Effector CD4-positive, alpha-beta T cell (primary cell): ENCODE results near the gene IKZF1.

Experiments
- DNase-seq: peaks from one replicate; pipeline ENCODE4 v3.0.0-alpha.2; 2020

The IKZF1 gene

DNA sequence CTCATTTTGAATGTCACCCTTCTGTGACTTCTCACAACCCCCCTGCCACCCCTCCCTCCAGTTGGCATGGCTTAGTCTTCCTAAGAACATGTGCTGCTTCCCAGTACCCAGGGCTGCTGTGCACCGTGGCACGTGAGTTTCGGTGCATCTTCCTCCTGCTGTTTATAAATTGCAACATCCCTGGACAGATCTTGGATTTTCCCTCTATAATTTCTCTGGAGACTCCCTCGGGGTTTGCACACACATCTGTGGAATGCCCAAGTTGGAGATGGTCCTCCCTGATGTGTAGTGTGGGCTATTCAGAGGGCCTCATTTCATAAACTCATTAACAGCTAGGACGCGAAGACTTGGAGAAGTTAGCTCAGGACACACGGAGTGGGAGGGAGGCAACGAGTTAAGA lies 52.9 kb downstream of the IKZF1 start:
- DNase-seq: no peak

DNA sequence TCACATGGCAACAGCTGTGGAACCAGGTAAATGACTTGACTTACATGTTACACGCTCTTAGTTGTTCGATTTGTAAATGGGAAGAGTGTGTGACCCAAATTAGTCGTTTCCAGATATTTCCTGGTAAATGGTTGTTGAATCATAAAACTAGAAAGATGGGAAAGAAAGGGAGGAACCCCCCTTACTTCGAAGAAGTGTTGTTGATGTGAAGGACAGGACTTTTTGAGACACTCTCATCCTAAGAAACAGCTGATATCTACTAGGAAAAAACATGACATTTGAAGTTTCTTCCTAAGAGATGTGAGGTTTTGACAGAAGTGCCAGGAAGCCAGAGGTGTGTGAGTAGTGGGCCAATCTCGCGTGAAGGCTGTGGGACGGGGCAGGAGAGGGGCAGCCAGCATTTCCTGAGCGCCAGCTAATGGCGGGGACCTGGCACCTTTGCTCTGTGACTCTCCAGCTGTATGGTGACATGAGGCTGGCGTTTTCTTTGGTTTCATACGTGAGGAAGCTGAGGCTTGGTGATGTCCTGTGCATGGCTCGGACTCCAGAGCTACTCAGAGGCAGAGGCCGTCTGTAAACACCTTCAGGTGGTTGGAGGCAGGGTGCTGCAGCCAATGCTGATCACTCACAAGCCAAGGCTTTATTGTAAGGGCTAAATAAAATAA lies 53.7 kb downstream of the IKZF1 start:
- no peak for DNase-seq

DNA sequence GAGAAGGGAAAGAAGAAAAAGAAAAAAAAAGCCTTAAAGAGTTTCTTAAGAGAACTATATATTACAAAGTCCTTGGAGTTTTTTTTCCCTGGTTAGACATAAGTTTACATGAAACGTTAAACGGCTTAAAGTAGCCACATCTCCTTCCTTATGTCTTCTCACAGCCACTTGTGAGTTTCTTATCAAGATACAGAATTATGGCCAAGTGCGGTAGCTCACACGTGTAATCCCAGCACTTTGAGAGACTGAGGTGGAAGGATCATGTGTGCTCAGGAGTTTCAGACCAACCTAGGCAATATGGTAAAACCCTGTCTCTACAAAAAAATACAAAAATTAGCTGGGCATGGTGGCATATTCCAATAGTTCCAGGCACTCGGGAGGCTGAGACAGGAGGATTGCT lies 54.3 kb downstream of the IKZF1 start:
- DNase-seq: no peak

DNA sequence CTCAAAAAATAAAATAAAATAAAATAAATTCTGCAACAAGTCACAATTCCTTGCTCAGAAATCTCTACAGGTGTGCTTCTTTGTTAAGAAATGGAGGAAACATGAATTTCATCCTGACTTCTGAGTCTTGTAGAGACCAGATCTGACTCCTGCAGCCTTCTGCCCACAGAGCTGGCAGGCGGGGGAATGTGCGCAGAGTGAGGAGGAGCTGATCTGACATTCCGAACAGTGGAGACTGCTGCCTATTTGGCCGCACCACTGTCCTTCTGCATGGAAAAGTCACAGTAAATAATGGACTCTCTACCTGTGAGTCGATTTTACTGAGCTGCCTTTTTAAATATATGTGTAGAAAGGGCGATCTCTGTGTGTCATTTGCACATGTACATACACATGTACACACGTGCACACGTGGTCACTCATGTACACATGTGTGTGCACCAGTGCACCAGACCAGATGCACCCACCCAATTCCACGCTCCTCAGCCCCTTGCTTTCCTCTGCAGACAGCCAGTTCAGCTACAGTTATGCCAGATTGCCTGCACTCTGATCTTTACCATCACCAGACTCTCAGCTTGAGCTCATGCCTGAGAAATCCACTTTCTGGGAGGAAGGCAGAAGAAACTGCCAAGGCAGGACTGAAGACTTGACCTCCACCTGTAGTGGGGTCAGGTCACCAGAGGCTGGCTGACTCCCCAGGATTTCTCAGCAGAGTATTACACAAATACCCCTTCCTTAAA lies 54.9 kb downstream of the IKZF1 start:
- DNase-seq: no peak

DNA sequence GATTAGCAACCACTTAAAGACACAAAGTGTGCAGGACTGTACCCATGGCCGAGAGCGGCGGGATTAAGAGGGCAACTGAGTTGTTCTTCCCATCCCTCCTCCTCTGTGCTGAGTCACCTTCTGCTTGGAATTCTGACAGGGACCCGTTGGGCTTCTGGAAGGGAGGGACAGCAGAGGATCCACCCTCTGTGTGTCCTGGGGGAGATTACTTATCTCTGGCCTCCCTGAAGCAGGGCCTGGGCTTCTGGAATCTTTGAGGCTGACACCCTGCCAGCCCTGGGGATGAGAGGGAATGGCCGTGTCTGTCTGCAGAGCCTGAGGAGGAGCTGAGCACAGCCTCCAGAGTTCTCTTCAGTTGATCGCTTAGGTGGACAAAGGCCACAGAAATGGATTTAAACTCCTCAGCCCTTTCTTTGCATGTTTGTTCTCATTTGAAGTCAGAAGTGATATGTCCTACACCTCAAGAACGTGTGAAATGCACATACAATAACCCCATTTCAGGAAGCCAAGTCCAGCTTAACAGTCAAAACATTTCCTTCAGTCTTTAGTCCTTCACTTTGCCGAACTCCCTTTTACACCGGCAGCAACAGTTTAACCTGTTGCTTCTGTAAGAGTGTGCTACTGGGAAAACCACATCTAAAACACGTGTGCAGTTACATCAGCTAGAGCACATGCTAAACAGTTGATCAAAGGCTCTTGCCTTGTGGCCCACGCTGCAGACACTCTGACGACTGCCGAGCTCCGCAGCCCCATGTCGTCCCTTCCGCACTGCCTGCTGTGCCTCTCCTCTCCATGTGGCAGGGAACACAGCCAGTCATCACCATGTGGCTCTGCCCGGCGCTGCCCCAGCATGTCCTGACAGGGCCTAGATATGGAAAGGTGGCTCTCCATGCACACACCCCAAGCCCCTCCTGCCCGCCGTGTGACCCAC lies 55.7 kb downstream of the IKZF1 start:
- peak; percentile 79 for DNase-seq

DNA sequence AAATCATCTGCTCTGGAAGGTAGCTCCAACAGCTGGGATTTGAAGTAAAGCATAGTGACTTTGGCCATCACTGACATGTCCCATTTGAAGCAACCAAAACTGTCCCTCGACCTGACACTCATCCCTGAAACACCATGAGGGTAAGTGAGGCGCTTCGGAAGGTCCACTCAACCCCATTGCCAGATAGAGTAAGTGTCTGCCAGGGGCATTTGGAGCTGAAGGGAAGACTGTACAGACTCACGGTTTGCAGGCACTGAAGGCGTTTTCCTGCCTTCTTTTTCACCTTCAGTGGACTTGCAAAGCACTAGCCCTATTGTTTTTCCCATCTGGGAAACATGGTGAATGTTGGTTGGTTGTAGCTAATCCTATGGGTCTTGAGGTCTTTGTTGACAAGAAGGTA lies 57.6 kb downstream of the IKZF1 start:
- no peak for DNase-seq

DNA sequence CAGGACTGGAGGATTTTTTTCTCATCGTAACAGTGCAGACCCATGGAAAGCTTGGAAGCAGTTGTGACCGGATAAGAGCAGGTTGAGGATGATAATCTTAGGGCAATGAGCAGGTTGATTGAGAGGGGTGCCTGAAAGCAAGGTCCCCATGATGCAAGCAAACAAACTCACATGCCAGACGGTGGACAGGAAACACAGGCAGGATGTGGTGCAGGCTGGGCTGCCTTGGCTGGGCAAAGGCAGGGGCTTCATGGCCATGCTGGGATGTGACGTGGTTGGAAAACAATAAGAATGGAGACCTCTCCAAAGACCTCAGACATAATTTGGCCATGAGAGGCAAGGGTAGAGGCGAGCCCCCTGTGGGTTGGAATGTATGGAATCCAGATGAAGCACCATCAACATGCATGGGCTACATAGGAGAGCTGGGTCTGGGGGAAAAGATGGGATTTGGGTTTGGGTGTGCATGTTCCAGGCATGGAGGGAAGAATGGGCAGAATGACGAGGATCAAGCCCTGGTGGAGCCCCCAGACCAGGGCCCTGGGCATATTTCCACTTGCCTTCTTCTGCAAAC lies 58.3 kb downstream of the IKZF1 start:
- peak; percentile 37 for DNase-seq

DNA sequence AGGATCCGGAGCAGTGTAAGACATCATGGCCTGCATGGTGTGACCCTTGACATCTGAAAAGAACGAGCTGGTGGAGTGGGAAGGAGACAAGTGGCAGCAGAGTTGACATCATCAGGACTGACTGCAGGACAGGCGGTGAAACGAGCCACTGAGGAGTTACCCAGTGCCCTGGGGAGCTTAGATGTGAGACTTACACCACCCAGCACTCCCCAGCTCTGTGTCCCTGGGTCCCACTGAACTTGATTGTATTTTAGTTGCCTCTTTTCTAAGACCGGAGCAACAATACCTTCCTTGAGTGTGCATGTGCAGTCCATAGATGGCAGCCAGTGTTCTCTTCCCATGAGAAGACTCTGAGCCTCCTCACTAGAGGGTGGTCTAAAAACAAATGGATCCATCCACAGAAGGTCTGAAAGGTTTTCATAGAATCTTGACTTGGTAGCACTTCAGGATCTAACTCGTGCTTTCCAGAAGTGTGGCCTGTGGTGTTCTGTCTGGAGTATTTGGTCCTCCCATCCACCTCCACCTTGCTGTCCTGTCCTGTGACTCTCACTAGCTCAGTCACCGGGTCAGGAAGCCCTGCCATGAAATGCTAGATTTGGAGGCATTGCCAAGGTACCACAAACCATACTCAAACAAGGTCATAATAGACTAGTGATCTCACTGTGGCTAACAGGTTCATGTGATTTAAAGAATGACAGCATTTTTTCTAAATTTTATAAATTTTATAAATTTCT lies 59.0 kb downstream of the IKZF1 start:
- DNase-seq: no peak

DNA sequence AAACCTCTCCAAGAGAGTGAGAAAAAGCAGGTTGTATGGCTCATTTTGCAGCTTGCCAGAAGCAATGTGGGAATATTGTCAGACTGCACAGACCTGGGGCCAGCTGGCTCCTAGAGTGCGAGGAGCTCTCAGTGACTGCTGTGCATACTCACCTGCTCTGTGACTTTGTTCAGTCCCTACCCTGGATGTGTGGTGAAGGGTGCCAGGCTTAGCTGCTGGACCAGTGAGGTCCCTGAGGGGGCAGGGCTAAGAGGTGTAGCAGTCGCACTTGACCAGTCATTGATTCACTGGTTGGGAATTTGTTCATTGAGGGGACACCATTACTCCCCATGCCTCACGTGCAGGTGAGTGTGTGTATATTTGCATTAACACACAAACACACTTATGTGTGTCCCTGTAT lies 60.1 kb downstream of the IKZF1 start:
- DNase-seq: no peak

DNA sequence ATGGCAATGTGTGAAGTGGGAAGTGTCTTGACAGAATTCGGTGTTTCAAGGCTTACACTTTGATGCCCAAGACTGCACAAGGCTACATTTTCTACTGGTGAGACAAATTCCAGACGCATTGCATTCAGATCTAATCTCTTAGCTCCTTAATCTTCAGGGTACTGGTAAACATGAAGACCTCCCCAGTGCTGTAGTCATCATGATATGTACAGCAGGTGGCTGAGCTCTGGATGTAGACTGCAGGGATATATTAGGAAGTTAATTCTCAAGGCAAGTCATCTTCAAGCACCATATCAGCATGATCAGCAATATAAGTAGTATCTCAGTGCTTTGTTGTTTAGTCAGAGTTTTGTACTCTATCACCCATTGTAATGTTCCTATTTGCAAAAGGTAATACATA lies 61.8 kb downstream of the IKZF1 start:
- DNase-seq: no peak

DNA sequence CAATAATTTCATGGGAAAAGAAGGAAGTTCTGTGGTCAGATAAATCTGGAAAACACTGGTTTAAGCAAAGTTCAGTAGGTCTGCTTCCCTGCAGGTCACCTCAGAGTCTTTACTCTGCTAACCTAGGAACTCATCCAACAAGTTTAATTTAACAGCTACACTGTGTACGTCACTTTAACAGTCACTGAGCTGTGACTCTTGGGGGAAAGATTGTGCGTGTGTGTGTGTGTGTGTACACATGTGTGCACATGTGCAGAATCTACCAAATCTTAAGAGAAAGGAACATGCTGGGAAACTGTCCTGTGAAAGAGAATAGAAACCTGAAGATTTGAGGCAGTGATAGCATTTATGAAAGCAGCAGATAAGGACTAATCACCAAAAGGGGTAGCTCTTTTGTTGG lies 62.6 kb downstream of the IKZF1 start:
- no peak for DNase-seq

DNA sequence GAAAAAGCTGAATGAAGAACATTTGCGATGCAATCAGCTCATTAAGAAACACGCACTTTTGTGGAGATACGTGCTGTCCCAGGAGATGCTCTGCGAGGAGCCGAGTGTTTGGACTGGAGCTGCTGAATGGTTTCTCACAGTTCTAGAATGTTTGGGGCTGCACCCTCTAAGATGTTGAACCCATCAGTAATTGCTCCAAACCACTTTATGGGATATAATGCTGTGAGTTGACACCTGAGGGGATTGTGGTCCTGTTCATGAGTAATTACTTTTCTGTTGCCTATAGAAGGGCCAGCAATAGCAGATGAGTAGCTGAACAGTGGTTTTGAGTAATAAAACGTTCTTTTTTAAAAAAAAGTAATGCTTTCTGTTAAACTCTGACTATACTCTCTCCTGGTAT lies 63.1 kb downstream of the IKZF1 start:
- DNase-seq: no peak

DNA sequence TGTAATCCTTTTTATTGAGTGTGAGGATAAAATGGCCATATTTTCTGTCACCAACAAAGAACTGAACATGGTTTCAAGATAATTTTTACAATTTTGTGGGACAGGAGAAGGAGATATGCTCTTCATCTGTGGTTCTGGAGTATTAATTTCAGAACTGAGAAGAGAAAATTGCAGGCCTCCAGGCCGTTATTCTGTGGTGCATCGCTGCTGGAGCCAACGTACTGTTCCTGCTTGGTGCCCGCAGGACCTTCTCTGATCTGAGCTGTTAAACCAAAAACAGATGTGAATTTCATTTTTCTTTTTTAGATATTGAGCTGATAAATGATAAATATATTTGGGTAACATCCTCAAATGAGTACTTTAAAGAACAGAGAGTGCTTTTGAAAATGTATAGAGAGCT lies 63.9 kb downstream of the IKZF1 start:
- DNase-seq: no peak

DNA sequence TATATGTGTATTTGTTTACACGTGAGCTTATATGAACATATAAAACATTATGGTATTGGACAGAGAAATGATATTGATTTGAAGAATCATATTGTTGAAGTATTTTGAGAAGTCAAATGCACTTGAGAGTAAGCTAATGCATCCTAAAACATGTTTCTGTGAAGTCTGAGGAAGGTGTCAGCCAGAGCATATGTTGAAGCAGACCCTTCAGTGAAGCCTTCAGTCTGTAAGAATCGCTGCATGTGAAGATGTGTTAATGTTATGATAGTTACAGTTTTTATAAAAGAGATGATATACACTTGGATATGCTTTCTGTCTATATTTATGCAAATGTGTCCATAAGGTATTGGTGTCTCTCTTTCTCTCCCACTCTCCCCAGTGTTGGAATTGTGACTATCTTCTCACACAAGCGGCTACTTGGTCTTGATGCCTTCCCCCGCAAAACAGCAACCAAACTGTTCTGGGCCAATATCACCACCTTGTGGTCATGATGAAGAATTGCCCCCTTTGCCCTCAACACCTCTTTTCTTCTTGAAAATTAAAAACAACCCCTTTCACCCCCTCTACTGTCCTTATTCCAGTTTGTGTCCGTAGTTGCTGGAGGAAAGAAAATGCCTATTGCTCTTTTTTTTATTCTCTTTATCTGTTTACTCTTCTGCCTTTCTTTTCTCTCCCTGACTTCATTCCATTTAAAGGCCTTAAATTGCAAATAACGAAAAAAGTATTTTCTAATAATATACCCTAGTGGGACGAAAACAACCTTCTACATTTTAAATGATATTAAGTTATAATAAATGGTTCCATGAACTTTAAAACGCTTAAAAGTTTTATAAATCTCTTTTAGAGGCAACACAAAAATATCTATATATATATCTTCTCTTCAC lies 64.9 kb downstream of the IKZF1 start:
- peak; percentile 39 for DNase-seq

DNA sequence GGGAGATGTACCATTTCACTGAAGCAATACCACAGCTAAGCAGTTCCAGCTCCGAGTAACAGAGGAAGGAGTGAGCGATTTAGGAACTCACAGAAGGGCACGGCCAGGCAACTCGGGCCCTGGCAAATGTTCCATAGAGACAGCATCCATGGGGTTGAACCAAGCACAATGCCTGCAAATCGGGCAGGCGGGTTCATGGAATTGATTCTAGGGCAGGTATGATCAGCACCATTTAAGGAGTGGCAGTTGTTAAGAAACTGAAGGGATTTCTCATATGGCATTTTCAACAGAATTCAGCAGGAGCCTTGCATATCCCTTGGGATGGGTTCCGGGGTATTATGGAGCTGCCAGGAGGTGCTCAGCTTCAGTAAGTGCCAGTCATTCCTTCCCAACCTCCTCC lies 66.4 kb downstream of the IKZF1 start:
- no peak for DNase-seq

DNA sequence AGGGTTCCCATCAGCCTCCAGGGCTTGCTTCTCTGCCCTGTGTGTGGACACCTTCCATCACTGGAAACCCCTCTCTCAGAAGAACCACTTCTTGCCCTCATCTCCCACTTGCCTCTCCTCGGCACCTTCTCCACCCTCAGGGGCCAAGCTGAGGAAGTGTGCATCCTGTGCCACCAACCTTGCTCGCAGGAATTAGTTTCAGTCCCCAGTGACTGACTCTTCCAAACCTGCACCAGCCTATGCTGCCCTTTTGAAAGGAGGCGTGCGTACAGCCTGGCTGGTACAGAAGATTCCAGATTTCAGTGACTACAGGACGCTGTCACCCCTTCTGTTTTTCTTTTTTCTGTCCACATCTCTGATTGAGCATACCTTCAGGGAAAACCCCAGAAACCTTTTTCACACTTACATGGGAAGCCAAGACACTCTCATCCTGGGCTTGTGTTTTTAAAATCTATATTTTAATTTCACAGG lies 67.1 kb downstream of the IKZF1 start:
- DNase-seq: no peak

DNA sequence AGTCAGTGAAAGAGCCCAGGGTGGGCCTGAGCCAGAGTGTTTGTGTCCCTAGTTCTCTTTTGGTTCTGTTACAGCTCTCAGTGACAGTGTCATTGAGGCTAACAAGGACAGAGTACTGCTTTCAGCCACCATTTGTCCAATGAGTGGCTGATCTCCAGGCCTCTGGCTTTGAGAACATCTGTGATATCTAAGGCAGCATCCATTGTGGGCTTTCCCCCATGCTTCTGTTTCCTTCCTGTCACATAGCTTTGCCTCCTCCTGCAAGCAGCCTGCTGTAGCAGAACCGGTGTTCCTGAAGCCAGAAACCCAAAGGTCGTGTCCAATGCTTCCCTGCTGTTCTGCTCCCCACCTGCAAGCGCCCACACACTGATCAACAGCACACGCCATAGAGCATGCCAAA lies 68.4 kb downstream of the IKZF1 start:
- DNase-seq: no peak

DNA sequence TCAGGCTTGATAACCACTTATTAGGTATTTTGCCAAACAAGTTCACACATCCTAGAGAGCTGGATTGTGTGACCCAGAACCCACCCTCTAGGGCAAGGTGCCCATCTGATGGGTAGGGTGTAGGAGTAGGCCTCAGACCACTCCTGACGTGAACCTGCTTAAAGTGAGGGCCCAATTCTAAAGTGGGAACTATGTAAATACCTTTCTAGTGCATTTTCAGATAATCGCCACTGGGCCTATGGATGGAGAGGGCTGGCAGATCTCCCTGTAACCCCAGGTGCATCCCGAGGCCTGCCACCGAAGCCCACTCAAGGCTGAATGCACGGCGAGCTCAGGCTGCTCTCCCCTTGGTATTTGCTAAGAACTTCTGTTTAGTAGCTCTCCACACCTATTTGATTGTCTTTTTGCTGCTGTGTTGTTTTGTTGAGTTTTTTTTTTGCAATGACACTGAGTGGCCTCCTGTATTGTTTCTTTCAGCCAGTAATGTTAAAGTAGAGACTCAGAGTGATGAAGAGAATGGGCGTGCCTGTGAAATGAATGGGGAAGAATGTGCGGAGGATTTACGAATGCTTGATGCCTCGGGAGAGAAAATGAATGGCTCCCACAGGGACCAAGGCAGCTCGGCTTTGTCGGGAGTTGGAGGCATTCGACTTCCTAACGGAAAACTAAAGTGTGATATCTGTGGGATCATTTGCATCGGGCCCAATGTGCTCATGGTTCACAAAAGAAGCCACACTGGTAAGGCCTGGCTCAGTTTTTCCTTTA lies 71.7 kb downstream of the IKZF1 start:
- no peak for DNase-seq

DNA sequence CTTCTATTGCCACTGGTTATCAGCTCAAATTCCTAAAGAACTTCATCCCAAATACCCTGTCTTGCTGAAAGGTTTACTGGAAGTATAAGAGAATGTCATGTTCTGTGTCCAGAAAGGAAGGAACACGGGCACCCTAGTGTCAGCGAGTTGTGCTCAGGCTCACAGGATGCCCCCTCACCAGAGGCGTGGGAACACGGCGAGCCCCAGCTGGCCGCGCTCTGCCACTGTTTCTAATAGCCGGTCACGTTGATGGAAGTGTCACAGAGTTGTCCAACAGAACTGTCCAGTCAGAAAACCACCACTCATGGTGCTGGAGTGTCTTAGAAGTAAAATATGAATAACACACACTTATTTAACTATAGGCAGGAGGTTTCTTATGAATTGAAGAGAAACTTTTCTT lies 72.8 kb downstream of the IKZF1 start:
- no peak for DNase-seq

DNA sequence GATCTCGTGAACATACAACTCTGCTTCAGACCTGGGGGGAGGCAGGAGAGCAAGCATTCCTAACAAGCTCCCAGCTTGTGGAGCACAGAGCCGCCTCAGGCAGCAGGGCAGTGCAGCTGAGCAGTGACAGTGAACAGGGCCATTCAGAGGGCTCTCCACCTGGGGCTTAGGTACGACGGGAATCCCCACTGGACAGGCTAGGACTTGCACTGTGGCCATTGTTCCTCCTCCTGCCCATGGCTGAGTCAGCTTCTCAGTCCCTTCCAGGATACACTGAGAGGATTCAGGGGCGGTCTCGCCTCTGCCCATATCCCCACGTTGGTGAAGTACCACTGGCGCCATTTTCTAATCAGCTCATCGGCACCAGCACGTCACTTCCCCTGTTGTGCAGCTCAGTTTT lies 74.6 kb downstream of the IKZF1 start:
- no peak for DNase-seq

DNA sequence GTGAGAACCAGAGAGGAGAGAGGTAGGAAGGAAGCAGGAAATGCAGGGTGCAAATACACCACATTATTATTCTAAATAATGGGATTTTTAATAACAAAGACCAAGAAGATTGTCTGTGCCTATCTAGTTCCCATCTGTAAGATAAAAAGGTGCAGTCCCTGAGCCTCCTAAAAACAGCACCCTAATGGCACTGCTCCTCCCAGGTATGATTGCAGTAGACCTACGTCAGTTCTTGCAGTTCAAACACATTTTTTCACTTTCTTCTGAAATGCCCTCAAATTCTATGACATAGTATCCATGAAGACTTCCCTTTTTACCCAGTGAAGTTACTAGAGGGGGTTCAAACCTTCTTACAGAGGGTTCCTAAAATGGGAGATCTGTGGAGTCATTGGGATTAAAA lies 75.0 kb downstream of the IKZF1 start:
- DNase-seq: no peak
